Measurements from ENCODE around the gene UTRN.

- TF ChIP-seq FOXK2 (IDR thresholded peaks at IDR 0.05), result no peak
- no peak for TF ChIP-seq SP1 (IDR thresholded peaks at IDR 0.05)
- no peak for TF ChIP-seq TARDBP (IDR thresholded peaks at IDR 0.05)
- TF ChIP-seq, protein P1, sequence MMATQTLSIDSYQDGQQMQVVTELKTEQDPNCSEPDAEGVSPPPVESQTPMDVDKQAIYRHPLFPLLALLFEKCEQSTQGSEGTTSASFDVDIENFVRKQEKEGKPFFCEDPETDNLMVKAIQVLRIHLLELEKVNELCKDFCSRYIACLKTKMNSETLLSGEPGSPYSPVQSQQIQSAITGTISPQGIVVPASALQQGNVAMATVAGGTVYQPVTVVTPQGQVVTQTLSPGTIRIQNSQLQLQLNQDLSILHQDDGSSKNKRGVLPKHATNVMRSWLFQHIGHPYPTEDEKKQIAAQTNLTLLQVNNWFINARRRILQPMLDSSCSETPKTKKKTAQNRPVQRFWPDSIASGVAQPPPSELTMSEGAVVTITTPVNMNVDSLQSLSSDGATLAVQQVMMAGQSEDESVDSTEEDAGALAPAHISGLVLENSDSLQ (IDR thresholded peaks at IDR 0.05), result no peak
These were observed 705 bp upstream of the UTRN start for GRCh38 chr6:144284478-144284782.
